Measurements from ENCODE around the gene RNF121.

Gene RNF121

GRCh38 chr11:71999362-71999761 lies 70.5 kb downstream of the RNF121 start:
- TF ChIP-seq CTCF (IDR thresholded peaks at IDR 0.05; ENCODE audit: extremely low read depth, insufficient read depth, missing control alignments), result no peak
- in situ Hi-C loops (cut with MboI; ENCODE audit: low pct_unique_long_range_greater_than_20kb, low sequenced_read_pairs, unreplicated experiment), result no loop called here
- no peak for DNase-seq (ENCODE audit: low spot score)

- no peak for TF ChIP-seq CTCF (IDR thresholded peaks at IDR 0.05; ENCODE audit: extremely low read depth, insufficient read depth, missing control alignments)
- DNase-seq (ENCODE audit: low spot score), result no peak
- in situ Hi-C loops (cut with MboI; ENCODE audit: low pct_unique_long_range_greater_than_20kb, low sequenced_read_pairs, unreplicated experiment), result no loop called here
These were observed 71.0 kb downstream of the RNF121 start for GRCh38 chr11:71999798-72000197.

GRCh38 chr11:72000202-72000867 lies 71.5 kb downstream of the RNF121 start:
- in situ Hi-C loops (cut with MboI; ENCODE audit: low pct_unique_long_range_greater_than_20kb, low sequenced_read_pairs, unreplicated experiment), result no loop called here
- TF ChIP-seq CTCF (IDR thresholded peaks at IDR 0.05; ENCODE audit: extremely low read depth, insufficient read depth, missing control alignments), result no peak
- no peak for DNase-seq (ENCODE audit: low spot score)

GRCh38 chr11:72001285-72001684 lies 72.4 kb downstream of the RNF121 start:
- in situ Hi-C loops (cut with MboI; ENCODE audit: low pct_unique_long_range_greater_than_20kb, low sequenced_read_pairs, unreplicated experiment), result no loop called here
- TF ChIP-seq CTCF (IDR thresholded peaks at IDR 0.05; ENCODE audit: extremely low read depth, insufficient read depth, missing control alignments), result no peak

GRCh38 chr11:72001834-72002591 lies 73.2 kb downstream of the RNF121 start:
- no peak for DNase-seq (ENCODE audit: low spot score)
- no peak for TF ChIP-seq CTCF (IDR thresholded peaks at IDR 0.05; ENCODE audit: extremely low read depth, insufficient read depth, missing control alignments)
- in situ Hi-C loops (cut with MboI; ENCODE audit: low pct_unique_long_range_greater_than_20kb, low sequenced_read_pairs, unreplicated experiment), result no loop called here

More at GRCh38 chr11:72001285-72001684, 72.4 kb downstream of the RNF121 start:
- DNase-seq (ENCODE audit: low spot score), result no peak

GRCh38 chr11:72002841-72003775 lies 74.3 kb downstream of the RNF121 start:
- no peak for TF ChIP-seq CTCF (IDR thresholded peaks at IDR 0.05; ENCODE audit: extremely low read depth, insufficient read depth, missing control alignments)
- no peak for DNase-seq (ENCODE audit: low spot score)
- in situ Hi-C loops (cut with MboI; ENCODE audit: low pct_unique_long_range_greater_than_20kb, low sequenced_read_pairs, unreplicated experiment), result no loop called here

Measured in GM13977 (cell line).